HG03520 (cell line): ENCODE measurements around the gene FIP1L1.
"Not testable (repeated sequence)": the region's sequence is repeated elsewhere in the genome, so short reads cannot be mapped to it uniquely, and the experiment has no call there.

ENCODE experiments used
- ATAC-seq: cut with Tn5 transposase; IDR thresholded peaks from one replicate; pipeline ENCODE4 v1.9.1; 2021; ENCODE audit warnings: mild to moderate bottlenecking, moderate library complexity; ENCODE audit not compliant: unreplicated experiment

Gene FIP1L1, protein sequence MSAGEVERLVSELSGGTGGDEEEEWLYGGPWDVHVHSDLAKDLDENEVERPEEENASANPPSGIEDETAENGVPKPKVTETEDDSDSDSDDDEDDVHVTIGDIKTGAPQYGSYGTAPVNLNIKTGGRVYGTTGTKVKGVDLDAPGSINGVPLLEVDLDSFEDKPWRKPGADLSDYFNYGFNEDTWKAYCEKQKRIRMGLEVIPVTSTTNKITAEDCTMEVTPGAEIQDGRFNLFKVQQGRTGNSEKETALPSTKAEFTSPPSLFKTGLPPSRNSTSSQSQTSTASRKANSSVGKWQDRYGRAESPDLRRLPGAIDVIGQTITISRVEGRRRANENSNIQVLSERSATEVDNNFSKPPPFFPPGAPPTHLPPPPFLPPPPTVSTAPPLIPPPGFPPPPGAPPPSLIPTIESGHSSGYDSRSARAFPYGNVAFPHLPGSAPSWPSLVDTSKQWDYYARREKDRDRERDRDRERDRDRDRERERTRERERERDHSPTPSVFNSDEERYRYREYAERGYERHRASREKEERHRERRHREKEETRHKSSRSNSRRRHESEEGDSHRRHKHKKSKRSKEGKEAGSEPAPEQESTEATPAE

DNA sequence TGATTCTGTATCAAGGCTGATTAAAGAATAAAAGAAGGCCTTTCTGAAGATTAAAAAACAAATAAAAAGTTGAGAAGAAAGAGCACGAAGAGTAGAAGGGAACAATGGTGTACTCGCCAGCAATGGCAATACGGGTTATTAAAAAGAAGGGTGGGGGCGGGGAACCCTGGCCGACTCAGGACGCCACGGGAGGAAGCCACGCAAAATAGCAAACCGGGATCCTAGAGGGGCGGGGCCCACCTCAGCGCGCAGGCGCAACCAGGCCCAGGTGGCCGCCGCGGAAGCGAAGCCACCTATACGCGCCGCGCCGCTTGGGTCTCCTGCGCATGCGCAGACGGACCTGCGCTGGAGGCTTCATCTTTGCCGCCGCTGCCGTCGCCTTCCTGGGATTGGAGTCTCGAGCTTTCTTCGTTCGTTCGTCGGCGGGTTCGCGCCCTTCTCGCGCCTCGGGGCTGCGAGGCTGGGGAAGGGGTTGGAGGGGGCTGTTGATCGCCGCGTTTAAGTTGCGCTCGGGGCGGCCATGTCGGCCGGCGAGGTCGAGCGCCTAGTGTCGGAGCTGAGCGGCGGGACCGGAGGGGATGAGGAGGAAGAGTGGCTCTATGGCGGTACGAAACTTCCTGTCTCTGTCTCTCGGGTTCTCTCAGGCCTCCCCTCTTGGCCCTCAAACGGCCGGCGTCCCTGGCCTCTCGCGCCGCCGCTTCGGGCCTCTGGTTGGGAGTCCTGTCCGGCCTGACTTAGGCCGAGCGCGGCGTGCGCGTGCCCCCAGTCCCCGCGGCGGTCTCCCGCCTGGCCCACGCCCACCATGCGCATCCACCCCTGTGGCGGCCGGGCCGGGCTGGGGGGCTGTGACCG, at the start of gene FIP1L1:
Gene FIP1L1, plus strand, starts transcription at position 323 of the 852 bp plus-strand sequence. Its CDS starts 198 bp downstream, at position 521.
- peak; percentile 83 for ATAC-seq

DNA sequence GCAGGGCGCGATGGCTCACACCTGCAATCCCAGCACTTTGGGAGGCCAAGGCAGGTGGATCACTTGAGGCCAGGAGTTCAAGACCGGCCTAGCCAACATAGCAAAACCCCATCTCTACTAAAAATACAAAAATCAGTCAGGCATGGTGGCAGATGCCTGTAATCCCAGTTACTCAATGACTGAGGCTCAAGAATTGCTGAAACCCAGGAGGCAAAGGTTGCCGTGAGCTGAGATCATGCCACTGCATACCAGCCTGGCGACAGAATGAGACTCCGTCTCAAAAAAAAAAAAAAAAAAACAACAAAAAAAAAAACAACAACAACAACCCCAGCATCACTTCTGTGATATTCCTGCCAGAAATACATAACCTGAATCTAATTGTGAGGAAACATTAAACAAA, 42.5 kb upstream of the FIP1L1 start:
- ATAC-seq, result not testable (repeated sequence)

DNA sequence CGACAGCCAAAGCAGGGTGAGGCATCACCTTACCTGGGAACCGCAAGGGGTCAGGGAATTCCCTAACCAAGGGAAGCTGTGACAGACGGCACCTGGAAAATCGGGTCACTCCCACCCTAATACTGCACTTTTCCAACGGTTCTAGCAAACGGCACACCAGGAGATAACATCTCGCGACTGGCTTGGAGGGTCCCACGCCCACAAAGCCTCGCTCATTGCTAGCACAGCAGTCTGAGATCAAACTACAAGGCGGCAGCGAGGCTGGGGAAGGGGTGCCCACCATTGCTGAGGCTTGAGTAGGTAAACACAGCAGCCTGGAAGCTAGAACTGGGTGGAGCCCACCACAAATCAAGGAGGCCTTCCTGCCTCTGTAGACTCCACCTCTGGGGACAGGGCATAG, 37.3 kb upstream of the FIP1L1 start:
- not testable (repeated sequence) for ATAC-seq

DNA sequence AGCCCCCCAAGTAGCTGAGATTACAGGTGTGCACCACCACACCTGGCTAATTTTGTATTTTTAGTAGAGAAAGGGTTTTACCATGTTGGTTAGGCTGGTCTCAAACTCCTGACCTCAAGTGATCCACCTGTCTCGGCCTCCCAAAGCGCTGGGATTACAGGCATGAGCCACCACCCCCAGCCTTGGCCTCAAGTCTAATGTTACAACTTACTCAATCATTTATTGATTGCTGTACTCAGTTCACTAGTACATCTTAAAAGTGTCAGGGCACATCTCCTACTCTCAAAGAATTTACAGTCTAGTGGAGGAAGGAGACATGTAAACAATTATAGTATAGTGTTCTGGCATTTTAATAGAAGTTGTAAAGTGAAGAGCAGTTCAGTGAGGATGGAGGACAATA, 31.0 kb upstream of the FIP1L1 start:
- not testable (repeated sequence) for ATAC-seq

DNA sequence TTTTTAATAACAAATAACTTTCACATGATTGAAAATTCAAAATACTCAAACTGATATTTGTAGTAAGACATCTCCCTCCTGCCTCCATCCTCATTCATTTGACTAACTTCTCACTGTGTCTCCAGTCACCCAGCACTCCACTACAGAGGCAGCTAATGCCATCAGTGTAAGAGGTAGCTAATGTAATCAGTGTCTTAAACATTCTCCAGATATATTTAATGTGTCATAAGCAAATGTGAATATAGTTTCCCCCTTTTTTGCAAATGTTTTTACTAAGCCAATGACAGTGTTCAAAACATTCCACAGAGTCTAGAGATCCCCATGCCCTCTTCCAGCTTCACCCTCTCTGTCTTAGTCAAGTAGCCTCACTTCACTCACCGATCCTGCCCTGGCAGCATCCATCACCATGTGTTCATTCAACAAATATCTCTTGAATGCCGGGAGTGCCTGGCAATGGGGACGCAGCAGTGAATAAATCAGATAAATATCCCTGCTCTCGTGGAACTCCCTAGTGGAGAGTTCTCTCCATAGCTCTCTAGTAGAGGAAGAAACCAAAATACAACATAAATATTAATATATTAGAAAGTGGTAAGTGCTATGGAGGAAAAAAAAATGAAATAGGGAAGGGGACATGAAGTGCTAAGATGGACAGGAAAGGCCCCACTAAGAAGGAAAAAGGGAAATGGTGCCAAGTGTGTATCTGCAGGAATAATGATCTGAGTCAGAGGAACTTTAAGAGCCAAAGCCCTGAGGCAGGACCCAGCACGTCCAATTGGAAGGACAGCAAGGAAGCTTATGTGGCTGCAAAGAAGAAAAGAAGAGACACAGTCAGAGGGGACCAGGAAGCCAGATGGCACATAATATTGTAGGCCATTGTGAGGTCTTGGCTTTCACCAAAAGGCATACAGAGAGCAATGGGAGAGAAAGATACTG, 30.3 kb upstream of the FIP1L1 start:
- ATAC-seq, result no peak

DNA sequence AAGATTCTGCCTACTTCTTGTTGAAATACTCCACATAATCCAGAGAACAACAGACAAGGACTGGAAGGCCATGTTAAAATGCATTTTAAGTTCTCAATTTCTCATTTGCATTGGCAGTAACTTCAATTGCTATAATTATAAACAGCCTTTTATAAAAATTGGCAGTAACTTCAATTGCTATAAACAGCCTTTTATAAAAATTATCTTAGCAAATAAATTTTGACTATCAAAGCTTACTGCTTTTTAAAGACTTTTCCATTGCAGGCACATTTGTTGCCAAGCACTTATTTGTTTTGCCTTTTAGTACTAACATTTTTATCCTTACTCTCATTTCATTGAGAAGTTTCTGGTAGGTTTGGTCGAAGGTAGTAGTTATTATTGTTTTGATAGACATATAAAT, 29.4 kb upstream of the FIP1L1 start:
- no peak for ATAC-seq

DNA sequence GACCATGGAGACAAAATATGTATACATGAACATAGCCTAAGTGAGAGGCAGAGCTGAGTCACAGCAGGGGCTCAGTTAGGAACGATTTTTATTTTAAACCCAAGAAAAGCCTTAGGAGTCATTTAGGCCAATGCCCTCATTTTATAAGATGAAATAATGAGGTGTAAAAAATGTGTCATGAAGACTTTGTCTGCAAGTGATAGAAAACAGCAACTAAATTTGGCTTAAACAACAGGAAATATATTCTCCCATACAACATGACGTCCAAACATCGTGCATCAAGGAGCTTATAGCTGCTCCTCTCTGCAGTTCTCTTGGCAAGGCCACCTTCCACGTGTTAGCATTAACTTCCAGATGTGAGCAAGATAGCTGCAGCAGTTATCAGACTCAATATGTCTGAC, 28.4 kb upstream of the FIP1L1 start:
- ATAC-seq, result no peak

DNA sequence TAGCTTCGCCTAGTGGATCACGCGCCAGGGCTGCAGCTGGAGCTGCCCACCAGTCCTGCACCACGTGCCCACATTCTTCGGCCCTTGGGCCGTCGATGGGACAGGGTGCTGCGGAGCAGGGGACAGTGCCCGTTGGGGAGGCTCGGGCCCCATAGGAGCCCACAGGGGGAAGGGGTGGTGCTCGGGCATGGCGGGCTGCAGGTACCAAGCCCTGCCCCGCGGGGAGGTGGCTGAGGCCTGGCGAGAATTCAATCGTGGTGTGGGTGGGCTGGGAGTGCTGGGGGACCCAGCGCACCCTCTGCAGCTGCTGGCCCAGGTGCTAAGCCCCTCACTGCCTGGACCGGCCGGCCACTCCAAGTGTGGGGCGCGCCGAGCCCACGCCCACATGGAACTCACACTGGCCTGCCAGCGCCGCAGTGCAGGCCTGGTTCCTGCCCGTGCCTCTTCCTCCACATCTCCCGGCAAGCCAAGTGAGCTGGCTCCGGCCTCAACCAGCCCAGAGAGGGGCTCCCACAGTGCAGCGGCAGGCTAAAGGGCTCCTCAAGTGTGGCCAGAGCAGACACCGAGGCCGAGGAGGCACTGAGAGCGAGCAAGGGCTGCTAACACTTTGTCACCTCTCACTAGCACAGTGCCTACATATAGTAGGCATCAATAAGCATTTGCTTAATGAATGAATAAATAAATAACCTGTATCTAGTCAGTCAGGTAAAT, 23.3 kb upstream of the FIP1L1 start:
- no peak for ATAC-seq

DNA sequence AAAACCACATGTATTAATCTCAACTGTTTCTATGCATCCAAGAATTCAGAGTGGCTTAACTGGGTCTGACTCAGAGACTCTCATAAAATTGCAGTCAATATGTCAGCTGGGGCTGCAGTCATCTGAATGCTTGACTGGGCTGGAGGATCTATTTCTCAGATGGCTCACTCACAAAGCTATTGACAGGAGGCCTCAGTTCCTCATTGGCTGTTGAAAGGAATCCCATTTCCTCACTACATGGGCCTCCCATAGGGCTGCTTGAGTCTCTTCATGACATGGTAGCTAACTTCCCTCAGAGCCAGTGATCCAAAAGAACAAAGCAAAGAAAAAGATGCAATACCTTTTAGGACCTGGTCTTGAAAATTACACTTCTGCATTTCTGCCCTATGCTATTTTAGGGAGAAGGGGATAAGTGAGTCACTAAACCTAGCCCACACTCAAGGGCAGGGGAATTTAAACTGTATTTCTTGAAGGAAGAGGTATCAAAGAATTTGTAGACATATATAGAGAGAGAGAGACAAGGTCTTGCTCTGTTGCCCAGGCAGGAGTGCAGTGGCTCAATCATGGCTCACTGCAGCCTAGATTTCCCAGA, 21.4 kb upstream of the FIP1L1 start:
- no peak for ATAC-seq

DNA sequence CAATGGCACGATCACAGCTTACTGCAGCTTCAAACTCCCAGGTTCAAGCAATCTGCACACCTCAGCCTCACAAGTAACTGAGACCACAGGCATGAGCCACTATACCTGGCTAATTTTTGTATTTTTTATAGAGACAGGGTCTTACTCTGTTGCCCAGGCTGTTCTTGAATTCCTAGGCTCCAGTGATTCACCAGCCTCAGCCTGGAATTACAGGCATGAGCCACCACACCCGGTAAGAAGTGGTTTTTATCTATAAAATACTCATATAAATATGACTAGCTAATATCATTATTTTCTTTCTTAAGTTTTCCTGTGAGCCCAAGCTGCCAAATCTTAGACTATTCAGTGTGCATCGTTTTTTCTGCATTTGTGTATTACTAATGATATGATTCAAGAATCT, 16.0 kb upstream of the FIP1L1 start:
- ATAC-seq, result no peak

DNA sequence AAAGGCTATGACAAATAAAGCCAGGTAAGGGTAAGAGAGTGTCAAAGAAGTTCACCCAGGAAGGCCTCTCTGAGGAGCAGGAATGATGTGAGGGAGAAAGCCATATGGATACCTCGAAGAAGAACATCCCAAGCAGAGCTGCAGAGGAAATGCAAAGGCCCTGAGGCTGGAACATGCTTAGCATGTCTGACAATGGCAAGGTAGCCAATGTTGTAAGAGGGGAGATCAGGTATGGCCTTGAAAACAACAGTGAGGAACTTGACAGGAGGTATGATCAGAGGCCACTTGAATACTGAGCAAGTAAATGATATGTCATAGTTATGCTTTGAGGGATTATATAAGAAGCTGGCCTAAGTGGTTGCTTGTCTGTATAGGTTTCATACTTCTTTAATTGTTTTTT, 15.3 kb upstream of the FIP1L1 start:
- ATAC-seq, result no peak

DNA sequence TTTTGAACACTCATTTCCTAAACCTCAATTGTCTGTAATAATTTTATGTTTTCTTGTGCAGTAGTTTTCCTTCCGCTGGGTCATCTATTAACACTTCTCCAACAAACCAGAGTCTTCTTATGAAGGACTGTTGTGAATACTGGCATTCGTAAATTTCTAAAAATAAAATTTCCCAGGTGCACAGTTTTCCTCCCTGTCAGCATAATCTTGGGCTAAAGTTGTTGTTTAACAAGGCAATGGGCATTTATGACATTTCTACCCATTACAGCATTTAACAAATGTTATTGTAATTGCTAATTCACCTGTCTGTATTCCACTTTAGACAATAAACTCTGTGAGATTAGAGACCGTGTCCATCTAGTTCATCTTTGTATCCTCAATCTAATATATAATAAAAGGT, 12.8 kb upstream of the FIP1L1 start:
- no peak for ATAC-seq

DNA sequence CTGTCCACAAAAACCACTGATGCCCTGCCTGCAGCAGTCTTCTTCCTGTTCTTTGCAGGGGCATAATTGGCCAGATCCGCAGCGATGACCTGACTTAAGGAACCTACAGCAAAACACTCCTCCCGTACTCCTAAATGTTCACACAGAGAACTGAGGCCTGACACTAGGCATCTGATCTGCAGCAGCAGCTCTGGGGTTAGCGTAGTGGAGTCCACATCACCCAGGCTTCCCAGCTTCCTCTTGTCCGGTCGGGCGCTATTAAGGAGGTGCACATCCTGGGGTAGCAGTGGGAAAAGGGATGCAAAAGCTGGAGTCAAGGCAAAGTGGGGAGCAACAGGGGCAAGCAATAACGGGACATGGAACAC, 12.3 kb upstream of the FIP1L1 start:
- ATAC-seq, result peak; percentile 5

DNA sequence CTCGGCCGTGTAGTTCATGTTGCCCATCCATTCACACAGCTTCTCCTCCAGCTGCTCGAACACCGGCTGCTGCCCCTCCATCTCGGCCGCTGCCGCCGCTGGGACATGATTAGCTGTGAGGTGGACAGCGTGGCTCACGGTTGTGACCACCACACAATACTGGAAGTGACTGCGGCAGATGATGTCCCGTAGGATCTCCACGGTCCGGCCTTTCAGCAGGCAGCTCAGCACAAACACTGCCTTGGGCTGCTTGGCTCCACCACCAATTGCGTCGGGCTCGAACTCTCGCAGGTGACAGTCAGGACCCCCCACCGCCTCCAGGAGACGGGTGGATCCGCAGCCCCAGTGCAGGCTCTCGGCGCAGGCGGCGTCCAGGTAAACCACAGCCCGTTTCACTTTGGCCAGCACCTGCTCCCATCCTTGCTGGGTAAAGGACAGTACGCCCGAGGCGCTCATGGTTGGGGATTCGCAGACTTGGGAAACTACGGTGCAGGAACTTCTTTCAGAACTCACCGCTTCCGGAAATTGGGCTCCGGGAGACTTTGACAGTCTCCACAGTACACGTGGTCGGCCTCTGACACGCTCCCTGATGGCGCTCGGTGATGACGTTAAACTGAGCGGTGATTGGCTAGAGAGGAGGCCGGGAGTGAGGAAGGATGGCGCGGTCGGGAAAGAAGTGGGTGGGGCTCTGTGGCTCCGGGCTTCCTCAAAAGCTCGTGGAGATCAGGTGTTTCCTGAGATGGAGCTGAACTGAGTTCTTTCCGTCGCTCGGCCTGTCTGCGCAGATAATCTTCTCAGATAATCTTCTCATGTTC, 11.7 kb upstream of the FIP1L1 start, which contains the start of gene SCFD2:
Gene SCFD2, minus strand, starts transcription at position 576 of the 815 bp plus-strand sequence.
- ATAC-seq, result peak; percentile 95

DNA sequence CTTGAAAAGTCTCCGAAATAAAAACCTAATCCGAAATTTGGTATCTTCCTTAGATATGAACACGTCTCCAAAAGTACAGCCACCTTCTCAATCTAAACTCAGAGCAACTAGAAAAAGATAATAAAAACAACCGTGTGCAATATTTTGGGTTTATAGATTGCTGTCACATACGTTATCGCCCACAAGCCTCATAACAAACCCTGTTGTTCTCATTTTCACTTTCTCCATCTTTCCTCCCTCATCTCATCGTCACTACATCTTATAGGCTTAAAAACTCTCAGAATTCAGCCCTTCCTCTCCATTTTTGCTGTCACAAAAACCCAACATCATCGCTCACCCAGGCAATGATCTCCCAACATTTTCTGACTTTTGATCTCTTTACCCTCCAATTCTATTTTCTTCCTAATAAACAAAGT, 11.1 kb upstream of the FIP1L1 start:
- peak; percentile 36 for ATAC-seq

DNA sequence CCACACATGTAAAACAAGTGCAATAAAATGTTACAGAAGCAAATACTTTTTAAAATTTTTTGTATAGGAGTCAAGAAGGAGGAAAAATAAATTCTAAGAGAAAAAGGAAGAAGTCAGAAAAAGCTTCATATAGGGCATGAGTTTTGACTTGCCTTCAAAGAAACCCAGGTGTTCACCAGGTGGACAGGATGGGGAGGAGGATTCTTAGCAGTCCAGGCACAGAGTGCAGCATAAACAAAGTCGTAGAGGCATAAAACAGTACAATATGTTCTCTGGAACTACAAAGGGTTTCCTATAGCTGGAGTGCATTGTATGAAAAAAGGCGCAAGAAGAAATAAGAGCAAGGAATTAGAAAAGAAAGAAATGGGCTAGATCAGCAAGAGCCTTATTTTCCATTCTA, 9.7 kb upstream of the FIP1L1 start:
- no peak for ATAC-seq

DNA sequence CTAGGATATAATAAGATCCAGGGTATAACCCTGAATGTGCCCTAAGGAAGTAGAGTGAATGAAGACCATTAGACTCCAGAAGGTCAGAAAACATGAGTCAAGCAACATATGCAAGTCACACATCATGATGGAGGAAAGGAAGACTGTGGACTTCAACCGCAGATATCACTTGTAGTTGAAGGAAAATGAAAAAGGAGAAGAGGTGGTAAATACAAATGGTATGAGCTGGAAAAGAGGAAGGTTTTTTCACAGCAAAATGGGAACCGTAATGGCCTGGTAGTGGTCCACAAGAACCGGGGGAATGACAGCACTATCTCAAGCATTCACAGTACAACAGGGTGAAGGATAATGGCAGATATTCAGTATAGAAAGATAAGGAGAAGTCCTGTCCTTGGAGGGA, 6.4 kb upstream of the FIP1L1 start:
- ATAC-seq, result no peak

DNA sequence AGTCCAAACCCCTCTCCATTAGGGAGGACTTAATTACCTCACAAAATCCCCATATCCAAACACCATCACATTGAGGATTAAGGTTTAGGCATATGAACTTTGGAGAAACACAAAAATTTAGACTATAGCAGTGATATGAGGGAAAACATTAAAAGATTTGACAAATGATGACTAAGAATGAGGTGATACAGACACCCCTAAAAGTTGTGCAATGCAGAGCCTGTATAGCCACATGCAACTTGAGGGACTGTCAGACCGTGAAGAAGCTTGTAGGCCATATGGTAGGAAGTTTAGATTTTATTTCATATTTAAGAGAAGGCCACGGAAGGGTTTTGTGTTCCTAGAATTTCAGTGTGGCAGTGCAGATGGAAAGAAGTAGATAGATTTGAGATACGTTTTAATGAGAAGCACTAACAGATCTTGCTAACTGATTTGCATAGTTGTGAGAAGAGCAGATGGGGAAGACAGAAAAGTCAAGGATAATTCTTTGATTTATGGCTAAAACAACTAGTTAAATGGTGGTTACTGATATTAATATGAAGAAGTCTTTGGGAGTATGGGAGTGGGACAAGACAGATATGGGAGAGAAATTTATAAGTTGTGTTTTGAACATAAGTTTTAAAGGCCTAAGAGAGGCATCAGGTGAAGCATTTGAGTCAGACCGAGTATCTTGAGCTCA, 5.5 kb upstream of the FIP1L1 start:
- no peak for ATAC-seq
